NB4 (cell line): ENCODE results near the gene TNS4.
A peak's percentile ranks its signal among the peaks of the same experiment; 100 is the strongest.

ENCODE experiments used
- DNase-seq: peaks from one replicate; pipeline ENCODE4 v3.0.0; 2010; ENCODE audit warnings: low read depth
- H3K4me3 ChIP-seq: one replicate; pipeline ENCODE4 v1.5.1; 2011; ENCODE audit warnings: mild to moderate bottlenecking, low read depth, low read length, moderate library complexity
- MYC ChIP-seq: IDR thresholded peaks from 2 replicates; pipeline ENCODE4 v1.6.1; 2011; ENCODE audit warnings: low read depth, low read length
- POLR2A ChIP-seq: IDR thresholded peaks from 2 replicates; pipeline ENCODE4 v1.6.1; 2011; ENCODE audit warnings: mild to moderate bottlenecking; ENCODE audit not compliant: insufficient read length; ENCODE audit errors: extremely low read depth
- TF ChIP-seq, protein P1 (sequence below): IDR thresholded peaks from 2 replicates; pipeline ENCODE4 v1.6.1; 2011; ENCODE audit warnings: low read depth, low read length
- TF ChIP-seq, protein P2 (sequence below): IDR thresholded peaks from one replicate; pipeline ENCODE4 v1.5.1; 2012; ENCODE audit warnings: low read depth, low read length

The TNS4 gene

DNA sequence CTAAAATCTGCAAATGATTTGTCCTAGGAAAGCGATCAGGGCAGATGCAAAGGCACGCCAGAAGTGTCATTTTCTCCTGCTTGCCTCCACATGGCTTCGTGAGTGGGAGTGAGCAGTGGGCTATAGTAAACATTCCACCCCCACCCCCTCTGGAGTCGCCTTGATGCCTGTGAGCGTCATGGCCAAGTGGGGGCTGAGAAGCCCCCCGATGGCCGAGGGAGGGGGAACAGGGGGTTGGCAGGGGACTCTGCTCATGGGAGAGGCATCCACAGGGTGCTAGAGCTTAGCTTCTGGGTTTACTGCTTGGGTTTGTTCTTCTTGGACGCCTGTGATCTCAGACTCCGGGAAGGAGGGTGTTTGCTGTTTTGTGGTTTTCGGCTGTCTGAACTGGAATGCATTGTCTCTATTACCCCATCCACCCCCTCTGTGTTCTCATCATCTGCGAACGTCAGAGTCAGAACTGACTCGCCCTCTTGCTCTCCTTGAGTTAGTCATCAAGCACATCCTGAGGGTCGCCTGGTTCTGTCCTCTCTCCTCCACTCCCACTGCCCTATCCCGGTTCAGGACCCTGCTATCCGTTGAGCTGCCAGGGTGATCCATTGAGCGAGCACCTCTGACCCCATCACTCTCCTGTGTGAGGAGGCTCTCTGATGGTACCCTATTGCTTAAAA lies 15.4 kb downstream of the TNS4 start:
- peak; percentile 81 for DNase-seq
- TF ChIP-seq, protein P1, sequence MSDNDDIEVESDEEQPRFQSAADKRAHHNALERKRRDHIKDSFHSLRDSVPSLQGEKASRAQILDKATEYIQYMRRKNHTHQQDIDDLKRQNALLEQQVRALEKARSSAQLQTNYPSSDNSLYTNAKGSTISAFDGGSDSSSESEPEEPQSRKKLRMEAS = no peak
- no peak overlapping the region for H3K4me3 ChIP-seq

DNA sequence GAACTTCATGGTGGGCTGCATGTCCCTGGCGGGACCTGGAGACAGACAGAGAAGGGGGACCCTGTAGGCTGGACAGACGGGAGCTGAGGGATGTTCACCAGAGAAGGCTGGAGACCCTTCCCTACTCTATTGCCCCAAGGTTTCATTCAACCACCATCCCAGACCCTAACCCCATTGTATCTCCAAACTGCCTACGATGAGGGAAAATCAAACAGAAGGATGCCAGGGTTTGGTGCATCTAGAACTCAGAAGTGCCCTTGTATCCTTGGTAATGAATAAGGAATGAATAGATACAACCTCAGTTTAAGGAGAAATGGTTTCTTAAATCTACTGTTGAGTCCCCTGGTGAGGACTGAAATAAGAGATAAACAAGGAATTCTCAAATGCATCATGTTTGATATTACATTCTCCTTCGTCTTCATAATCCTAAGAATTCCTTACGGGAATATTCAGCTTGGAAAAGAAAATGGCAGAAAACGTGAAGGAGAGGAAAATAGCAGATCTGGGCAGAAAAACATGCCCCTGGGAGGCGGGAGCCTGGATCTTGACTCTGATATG lies 16.4 kb downstream of the TNS4 start:
- H3K4me3 ChIP-seq = no peak overlapping the region
- TF ChIP-seq MYC = no peak
- TF ChIP-seq, protein P2, sequence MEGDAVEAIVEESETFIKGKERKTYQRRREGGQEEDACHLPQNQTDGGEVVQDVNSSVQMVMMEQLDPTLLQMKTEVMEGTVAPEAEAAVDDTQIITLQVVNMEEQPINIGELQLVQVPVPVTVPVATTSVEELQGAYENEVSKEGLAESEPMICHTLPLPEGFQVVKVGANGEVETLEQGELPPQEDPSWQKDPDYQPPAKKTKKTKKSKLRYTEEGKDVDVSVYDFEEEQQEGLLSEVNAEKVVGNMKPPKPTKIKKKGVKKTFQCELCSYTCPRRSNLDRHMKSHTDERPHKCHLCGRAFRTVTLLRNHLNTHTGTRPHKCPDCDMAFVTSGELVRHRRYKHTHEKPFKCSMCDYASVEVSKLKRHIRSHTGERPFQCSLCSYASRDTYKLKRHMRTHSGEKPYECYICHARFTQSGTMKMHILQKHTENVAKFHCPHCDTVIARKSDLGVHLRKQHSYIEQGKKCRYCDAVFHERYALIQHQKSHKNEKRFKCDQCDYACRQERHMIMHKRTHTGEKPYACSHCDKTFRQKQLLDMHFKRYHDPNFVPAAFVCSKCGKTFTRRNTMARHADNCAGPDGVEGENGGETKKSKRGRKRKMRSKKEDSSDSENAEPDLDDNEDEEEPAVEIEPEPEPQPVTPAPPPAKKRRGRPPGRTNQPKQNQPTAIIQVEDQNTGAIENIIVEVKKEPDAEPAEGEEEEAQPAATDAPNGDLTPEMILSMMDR = no peak
- DNase-seq = no peak

DNA sequence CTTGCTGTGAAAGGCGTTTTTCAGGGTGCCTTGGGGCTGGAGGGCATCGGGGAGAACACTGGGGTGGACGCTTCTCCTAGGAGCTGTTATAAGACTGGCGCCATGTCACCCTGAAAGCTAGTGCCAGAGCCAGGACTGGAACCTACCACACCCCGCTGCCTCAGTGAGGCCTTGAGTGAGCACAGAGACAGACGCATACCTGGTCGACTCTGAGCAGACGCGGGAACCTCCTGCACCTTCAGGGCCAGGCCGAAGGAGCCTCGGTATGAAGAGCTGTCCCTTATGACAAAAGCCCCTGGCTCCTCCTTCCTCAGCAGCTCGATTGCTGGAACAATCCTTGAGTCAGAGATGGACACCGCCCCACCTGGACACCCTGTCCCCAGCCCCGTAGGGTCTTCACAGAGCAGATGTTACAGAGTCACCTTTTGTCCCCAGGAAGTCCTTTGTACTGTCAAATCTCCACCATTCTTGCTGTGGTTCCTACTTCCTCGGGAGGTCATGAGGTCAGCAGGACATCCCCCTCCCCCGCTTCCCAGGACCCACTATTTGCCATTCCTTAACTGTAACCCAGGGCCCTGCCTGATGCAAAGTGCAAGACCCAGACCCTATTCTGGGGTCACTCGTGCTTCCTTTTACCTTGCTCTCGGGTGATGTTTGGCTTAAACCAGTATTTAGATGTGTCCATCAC lies 17.0 kb downstream of the TNS4 start:
- no peak overlapping the region for H3K4me3 ChIP-seq
- no peak for DNase-seq
- TF ChIP-seq MYC (no peak), POLR2A (no peak)
- TF ChIP-seq, protein P2 = no peak
- TF ChIP-seq, protein P1 = no peak

DNA sequence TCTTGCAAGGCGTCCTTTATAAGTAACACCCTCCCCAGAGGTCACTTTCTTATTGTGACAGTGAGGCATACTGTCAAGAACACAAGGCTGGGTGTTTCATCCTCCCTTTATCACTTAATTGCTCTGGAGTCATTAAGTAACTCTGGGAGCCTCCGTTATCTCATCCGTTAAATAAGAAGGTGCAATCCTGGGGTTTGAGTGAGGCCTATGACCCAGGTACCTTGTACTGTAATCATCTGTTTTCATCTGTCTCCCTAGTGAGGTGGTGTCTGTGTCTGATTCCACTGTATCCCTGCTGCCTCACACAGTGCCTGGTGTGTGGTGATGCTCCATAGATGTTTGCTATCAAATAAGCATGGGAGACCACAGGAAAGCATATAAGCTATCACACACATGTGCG lies 17.7 kb downstream of the TNS4 start:
- TF ChIP-seq MYC = no peak
- TF ChIP-seq, protein P1 = no peak
- TF ChIP-seq POLR2A = no peak
- TF ChIP-seq, protein P2 = no peak
- DNase-seq = no peak
- H3K4me3 ChIP-seq = no peak overlapping the region

DNA sequence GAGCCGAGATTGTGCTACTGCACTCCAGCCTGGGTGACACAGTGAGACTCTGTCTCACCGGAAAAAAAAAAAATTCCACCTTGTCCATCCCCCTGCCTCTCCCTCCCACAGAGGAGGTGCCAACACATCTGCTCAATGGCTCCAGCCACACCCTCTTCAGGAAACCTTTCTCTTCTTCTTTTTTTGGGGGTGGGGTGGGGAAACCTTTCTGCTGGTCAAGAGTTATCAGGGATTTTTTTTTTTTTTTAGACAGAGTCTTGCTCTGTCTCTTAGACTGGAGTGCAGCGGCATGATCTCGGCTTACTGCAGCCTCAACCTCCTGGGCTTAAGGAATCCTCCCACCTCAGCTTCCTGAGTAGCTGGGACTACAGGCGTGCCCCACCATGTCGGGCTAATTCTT lies 18.7 kb downstream of the TNS4 start:
- no peak for DNase-seq
- TF ChIP-seq, protein P2 = no peak
- TF ChIP-seq, protein P1 = no peak
- TF ChIP-seq MYC = no peak
- no peak for TF ChIP-seq POLR2A
- H3K4me3 ChIP-seq = no peak overlapping the region

DNA sequence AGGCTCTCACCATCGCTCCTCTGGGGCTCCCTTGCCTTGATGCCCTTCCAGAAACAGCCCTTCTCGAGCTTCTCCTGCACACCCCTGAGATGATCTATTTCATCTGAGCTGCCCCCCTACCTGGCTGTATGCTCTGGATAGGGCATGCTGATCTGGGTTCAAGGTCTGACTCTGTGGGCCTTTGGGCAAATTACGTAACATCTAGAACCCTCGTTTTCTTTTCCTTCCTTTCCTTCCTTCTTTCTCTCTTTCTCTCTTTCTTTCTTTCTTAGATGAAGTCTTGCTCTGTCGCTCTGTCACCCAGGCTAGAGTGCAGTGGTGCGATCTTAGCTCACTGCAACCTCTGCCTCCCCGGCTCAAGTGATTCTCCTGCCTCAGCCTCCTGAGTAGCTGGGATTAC lies 20.3 kb downstream of the TNS4 start:
- DNase-seq = no peak
- TF ChIP-seq, protein P2 = no peak
- no peak overlapping the region for H3K4me3 ChIP-seq
